GM10248 (cell line): Measurements from ENCODE around the gene SLC8B1.
A peak's percentile ranks its signal among the peaks of the same experiment; 100 is the strongest.
"Not testable (repeated sequence)": the region's sequence is repeated elsewhere in the genome, so short reads cannot be mapped to it uniquely, and the experiment has no call there.

Experiments
- CTCF ChIA-PET: fragments of 300-600 bp; sonication (Branson Sonifier 250); formaldehyde crosslinking; extraction: SDS; loops from one replicate; lab custom pipeline; 2021; ENCODE audit warnings: antibody characterized with exemption; lab: Yijun Ruan, JAX
- POLR2A ChIA-PET: fragments of 350-650 bp; sonication (Branson Sonifier 250); formaldehyde crosslinking; extraction: SDS; loops from one replicate; lab custom pipeline; 2020; ENCODE audit warnings: antibody characterized with exemption; lab: Yijun Ruan, JAX
- DNase-seq: peaks from one replicate; pipeline ENCODE4 v3.0.0; 2012; ENCODE audit errors: extremely low spot score
- TF ChIP-seq, protein P1 (sequence below): IDR thresholded peaks from 2 replicates; pipeline ENCODE4 v1.5.1; 2012; ENCODE audit warnings: mild to moderate bottlenecking, low read depth; ENCODE audit errors: extremely low read depth, missing control alignments, control extremely low read depth

The SLC8B1 gene

DNA sequence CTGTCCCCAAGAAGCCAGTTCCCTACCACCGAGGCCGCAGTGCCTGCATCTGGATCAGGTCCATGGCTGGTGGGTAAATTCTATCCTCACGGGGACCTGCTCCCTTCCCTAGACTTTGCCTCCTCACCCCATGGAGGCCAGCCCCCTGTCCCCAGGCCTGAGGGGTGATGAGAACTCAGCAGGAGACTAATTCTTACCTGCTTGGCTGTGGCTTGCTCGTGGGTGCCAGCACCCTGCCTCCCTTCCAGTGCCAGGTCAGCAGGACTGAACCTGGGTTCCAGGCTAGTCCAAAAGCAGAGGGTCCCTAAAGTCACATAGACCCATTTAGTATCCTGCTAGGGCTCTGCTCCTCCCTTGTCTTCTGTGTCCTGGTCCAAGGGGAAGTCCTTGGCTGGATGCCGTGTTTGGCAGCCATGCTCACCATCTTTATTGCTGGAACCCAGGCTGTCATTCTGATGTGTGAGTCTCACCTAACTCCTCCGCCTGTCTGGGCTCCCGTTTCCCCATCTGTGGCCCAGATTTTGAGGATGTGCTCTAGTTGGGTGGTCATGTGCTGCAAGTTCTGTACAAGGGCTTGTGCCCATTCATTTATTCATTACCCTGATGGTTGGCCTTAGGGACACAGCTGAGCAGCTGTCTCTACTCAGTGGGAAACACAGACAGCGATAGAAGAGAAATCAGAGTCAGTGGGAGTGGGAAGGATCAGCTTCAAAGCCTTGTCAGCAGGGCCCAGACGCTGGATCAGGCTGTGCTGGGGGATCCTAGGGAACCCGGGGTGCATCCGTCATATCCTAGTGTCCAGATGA is 24.4 kb upstream of the SLC8B1 start:
- CTCF ChIA-PET = interaction anchor here (1.1 kb wide), 1 partner anchor 9 kb away, joined by 3 read pairs; no protein-coding TSS in a partner anchor
- TF ChIP-seq, protein P1, sequence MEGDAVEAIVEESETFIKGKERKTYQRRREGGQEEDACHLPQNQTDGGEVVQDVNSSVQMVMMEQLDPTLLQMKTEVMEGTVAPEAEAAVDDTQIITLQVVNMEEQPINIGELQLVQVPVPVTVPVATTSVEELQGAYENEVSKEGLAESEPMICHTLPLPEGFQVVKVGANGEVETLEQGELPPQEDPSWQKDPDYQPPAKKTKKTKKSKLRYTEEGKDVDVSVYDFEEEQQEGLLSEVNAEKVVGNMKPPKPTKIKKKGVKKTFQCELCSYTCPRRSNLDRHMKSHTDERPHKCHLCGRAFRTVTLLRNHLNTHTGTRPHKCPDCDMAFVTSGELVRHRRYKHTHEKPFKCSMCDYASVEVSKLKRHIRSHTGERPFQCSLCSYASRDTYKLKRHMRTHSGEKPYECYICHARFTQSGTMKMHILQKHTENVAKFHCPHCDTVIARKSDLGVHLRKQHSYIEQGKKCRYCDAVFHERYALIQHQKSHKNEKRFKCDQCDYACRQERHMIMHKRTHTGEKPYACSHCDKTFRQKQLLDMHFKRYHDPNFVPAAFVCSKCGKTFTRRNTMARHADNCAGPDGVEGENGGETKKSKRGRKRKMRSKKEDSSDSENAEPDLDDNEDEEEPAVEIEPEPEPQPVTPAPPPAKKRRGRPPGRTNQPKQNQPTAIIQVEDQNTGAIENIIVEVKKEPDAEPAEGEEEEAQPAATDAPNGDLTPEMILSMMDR = no peak
- POLR2A ChIA-PET = no interaction called here
- no peak for DNase-seq

DNA sequence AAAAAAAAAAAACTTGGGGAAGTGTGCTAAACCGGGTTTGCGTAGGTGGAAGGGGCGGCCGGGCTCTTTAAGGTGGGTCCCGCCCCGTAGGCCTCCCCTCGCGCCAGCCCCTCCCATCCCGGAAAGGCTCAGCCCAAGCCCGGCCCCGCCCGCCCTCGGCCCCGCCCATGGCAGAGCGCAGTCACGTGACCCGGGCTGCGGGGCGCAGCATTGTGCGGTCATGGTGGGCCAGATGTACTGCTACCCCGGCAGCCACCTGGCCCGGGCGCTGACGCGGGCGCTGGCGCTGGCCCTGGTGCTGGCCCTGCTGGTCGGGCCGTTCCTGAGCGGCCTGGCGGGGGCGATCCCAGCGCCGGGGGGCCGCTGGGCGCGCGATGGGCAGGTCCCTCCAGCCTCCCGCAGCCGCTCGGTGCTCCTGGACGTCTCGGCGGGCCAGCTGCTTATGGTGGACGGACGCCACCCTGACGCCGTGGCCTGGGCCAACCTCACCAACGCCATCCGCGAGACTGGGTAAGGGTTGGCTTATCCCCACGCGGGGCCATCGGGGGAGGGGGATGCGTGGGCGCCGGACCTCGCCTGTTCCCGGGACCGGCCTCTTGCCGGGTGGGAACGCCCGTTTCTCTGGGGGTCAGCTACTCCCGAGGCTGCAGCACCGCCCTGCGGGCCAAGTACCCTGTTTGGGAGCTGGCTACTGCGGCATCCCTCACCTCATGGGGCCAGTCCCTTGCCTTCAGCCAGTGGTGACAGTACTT is 23.6 kb upstream of the SLC8B1 start, which contains the start of gene PLBD2:
PLBD2 (plus strand) TSS at position 207 of the 752 bp plus-strand sequence; CDS start at position 221, 14 bp downstream.
- ChIA-PET CTCF (interaction anchor here (1.1 kb wide), 1 partner anchor 8 kb away, joined by 3 read pairs; no protein-coding TSS in a partner anchor), POLR2A (no interaction called here)
- TF ChIP-seq, protein P1 = no peak
- peak; percentile 100 for DNase-seq

DNA sequence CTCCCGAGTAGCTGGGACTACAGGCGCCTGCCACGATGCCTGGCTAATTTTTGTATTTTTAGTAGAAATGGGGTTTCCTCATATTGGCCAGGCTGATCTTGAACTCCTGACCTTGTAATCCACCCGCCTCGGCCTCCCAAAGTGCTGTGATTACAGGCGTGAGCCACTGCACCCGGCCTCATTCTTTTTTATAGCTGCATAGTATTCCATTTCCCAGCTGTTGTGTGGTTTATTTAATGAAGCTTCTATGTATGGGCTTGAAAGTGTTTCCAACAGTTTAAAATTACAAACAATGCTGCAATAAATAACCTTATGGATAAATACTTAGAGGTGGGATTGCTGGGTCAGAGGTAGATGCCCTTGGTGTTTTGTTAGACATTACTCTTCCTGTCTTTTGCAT is 19.3 kb upstream of the SLC8B1 start:
- POLR2A ChIA-PET, DNase-seq: not testable (repeated sequence)
- CTCF ChIA-PET = interaction anchor here (0.8 kb wide), 1 partner anchor 14 kb away, joined by 3 read pairs; no protein-coding TSS in a partner anchor

DNA sequence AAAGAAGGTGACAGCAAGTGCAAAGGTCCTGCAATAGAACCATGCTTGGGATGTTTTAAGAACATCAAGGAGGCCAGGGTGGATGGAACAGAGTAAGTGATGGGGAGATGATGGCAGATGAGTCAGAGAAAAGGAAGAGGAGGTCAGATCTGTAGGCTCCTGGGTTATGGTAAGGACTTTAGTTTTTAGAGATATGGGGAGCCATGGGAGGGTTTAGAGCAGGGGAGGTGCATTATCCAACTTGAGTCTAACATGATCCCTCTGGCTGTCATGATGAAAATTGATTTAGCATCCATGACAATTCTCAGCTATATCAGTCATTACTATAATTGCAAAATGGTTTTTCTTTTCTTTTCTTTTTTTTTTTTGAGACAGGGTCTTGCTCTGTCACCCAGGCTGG is 16.2 kb upstream of the SLC8B1 start:
- TF ChIP-seq, protein P1 = no peak
- CTCF ChIA-PET = interaction anchor here (1.6 to 1.7 kb wide), 2 partner anchors 8 to 12 kb away, joined by 3 to 5 read pairs; no protein-coding TSS in a partner anchor
- DNase-seq = no peak
- POLR2A ChIA-PET = interaction anchor here (1.0 kb wide), 1 partner anchor 16 kb away, joined by 3 read pairs; no protein-coding TSS in a partner anchor

DNA sequence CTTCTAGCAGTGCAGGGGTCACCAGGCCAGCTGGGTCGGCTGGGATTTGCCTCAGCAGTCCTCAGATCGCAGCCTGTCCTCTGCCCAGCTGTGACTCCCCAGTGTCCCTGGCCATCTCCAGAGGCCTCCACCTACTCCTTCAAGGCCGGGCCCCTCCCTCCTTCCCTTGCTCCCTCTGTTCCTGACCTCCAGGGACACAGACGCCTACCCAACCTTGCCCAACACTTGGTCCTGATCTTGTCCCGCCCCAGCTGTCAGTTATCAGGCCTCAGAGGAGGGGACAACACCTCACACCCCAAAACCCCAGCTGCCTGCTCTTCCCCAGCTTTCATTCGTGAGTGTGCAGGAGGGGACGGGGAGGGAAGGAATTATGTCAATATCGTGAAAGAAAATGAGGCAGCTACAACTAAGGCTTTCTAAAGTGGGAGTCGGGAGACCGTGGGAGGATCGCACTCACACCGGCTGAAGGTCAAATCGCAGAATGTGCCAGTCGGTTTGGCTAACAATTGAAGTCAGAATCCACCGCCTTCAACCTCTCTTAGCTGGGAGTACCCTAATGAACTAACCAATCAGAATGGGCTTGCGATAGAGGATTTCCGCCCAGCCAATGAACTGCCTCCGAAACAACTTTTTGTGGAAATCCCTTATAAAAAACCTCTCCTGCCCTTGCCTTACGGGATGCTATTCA is 14.1 kb upstream of the SLC8B1 start:
- ChIA-PET CTCF (no interaction called here), POLR2A (no interaction called here)
- TF ChIP-seq, protein P1 = no peak
- no peak for DNase-seq

DNA sequence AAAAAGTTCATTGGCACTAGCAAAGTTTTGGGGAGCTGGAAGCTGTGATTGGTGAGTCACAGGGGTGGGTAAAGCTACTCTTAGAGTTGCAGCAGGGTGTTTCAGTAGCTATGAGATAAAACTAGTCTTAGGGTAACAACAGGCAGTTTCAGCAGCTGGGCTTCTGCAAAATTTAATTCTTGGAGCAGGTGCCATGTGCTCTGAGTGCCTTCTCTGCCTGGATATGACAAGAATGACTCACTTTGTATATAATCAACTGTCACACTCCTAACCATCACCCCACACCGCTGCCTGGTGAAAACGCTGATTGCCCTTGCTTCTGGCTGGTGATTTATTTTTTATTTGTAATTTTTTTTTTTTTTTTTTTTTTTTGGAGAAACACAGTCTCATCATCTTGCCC is 13.0 kb upstream of the SLC8B1 start:
- TF ChIP-seq, protein P1 = no peak
- POLR2A ChIA-PET = no interaction called here
- DNase-seq = no peak
- CTCF ChIA-PET = no interaction called here
